Skin of body (tissue), 2 donors: ENCODE results near the gene ECEL1. TPM values are rescaled to one million over a fixed set of nuclear protein-coding genes. Genes with fewer than 3 reads are reported as not detected.
"Not testable (repeated sequence)": the region's sequence is repeated elsewhere in the genome, so short reads cannot be mapped to it uniquely, and the experiment has no call there.

Source experiments
- DNase-seq: peaks from one replicate; lab custom pipeline; 2025; lab: John Stamatoyannopoulos, UW
- total RNA-seq: library from RNA; depleted of rRNA; stranded (reverse); fragments of >200 nt; gene quantifications from one replicate; pipeline ENCODE4 v1.2.3, GENCODE V29; 2014

ECEL1 gene
- total RNA-seq, 1 donor from 2014 or later, result 0.30 TPM

DNA sequence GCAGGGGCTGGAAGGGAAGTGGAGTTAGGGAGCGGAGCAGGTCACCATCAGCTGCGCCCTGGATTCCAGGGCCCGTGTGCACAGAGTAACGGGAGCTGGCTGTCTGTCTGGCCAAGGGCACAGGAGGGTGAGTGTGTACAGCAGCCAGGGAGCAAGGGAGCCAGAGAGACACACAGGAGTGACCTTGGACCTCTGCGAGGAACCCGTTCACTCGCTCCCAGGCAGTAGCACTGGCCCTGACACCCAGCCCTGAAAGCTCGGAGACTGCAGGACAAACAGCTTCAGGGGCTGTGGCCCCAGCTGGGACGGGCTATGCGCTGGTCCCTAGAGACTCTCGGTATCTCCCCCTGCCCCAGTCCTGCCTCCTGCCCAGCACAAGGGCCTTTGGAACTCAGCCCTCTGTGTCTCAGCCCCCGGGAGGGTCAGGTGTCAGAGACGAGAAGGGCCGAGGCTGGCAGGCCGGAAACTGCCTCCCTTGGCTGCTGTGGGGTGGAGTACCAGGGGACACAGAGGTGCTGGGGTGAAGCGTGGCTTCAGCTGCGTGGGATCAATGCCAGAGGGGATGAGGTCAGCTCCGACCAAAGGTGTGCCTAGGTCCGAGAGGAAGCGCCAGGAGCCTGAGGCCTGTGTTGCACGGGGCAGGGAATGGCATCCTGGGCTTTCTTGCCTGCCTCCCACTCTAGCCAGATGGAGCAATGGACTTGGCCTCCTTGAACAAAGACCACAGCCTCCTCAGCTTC, 43.8 kb downstream of the ECEL1 start:
- DNase-seq, result not testable (repeated sequence)

DNA sequence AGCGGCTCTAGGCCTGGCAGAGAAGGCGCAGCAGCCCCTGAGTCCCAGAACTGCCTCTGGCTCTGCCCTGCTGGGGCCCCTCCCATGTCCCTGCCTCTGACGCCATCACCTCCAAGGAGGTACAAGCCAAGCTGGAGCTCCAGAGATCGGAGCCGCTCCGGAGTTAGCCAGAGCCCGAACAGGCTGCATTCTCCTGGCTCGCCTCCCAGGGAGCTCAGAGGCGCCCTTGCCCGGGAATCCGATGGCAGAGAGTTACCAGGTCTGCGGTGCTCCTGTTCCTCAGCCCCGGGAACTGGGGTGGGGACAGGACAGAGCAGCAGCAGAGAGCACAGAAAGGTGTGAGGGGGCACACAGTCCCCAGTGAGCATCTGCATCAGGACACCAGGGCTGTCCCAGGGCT, 44.6 kb downstream of the ECEL1 start:
- not testable (repeated sequence) for DNase-seq

DNA sequence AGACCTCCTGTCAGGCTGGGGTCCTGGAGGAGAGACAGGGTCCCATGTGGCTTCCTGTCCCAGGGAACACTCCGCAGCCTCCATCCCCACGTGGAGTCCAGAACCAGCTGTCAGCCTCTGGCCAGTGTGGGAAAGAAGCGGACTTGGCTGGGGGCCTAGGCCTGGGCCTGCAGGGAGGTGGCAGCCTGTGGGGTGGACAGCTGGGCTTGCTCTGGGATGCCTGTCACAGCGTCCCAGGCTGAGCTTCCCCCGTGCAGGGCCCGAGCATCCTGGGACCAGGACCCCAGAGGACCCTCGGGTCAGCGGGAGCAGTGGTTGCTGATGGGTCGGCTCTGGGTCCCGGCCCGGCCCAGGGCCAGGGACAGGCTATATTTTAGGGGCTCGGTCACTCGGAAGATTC, 45.2 kb downstream of the ECEL1 start:
- not testable (repeated sequence) for DNase-seq

DNA sequence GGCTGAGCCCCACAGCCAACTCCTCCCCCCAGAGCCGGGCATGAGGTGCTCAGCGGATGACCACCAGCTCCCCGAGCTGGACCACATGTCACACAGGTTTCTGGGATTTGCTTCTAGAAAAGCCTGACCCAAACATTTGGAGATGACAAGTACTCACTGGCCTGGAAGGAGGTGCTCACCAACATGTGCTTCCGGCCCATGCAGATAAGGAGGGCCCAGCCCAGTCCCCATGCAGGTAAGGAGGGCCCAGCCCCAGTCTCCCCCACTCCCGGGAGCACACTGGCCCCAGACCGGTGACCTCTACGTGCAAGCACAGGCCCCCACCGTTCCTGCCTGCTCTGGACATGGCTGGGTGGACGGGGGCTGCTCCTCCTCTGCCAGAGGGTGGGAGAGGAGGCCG, 45.7 kb downstream of the ECEL1 start:
- not testable (repeated sequence) for DNase-seq

DNA sequence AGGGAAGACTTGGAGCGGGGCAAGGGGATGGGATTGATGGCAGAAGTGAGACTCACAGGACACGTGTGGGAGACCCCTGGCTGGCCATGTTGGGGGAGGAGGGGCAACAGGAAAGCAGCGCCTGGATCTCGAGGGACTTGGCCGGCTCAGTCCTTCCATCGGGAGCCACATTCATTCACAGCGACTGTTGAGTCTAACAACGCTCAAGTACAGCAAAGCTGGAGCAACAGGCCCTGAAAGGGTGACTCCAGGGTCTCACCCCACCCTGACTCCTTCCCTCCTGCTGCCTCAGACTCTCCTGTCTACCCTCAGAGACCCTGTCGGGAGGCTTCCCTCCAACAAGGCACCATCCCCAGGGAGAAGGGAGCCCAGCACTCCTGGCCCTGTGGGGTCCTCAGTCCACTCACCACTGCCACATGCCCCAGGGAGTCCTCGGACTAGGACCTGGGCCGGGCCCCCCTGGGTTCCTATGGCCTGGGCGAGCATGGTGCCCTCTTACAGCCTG, 46.4 kb downstream of the ECEL1 start:
- no peak for DNase-seq

DNA sequence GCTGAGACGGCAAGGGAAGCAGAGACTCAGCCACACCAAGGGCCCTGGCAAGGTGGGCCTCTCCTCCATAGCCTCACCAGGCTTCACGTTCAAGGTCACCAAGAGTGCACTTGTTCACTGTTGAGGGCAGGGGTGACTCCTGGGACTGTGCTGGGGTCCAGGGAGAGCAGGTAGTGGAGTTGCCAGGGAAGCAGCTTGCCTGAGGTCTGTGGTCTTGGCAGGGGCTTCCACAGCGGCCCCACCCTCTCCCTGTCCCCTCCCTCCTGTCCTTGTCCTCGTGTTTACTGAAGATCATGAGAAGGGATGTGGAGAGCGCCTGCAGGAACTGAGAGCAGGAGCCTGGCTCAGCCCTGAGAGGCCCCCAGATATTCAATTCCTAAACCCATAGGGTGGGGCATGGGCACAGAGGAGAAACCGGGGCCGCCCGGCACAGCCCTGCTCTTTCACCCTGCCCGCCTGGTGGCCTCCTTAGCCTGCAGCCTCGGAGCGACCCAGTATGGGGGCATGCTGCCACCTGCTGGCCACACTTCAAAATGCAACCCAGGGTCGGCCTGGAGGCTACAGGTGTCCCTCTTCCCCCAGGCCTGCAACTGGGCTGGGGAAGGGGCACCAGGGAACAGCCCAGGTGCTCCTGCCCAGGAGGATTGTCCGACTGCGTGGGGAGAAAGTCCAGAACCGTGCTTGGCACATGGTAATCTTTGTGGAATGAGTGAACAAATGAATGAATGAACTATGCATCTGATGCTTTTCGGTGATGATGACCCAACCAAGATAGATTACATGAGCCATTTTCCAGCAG, 47.2 kb downstream of the ECEL1 start:
- DNase-seq, result peak; percentile 42

DNA sequence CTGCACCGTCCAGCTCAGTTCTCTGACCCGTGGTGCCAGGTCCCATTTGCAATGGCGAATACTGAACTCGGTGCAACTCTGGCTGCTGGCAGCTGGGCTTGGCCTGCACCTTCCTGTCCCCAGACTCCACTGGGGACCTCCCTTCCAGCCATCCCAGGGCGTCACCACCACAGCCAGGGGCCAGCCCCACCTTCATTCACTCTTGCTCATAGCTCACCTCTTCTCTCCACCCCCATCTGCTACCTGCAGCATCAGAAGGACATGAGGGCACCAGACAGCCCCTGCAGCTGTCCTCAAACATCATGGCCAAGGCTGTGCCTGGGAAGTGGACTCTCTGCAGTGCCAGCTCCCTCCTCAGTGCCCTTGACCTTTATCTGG, 47.9 kb downstream of the ECEL1 start:
- DNase-seq, result no peak

DNA sequence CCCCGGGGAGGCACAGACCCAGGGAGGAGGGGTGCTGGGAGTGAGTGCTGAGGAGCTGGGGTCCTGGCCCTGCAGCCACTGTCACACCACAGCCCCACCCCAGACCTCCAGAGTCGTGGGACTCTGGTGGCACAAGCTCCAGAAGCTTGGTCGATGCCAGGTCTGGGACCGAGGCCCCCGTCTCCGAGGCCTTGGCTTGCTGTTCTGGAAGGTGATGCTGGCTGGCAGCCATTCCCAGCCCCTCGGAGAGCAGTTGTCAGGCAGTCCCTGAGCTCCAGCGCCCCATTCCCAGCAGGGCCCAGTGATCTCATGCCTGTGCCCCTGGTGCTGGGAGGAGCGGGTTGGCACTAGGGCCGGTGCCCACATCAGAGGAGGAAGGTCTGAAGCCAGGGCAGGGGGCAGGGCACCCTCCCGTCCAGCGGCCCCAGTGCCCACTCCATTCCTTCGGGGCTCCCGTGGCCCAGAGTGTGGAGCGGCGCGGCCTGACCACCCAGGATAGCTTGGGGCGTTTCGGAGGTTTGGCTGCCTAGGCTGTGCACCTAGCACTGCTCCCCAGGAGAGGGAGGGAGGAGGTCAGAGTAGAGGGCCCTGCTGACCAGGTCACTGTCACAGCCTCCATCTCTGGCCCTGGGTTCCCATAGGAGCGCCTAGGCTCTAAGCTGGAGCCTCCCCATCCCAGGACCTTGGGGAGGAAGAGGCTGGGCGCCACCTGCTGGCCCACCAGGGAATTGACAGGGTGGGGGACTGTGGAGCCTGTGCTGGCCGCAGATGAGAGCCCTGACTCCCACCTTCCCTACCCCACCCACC, 48.5 kb downstream of the ECEL1 start:
- no peak for DNase-seq

DNA sequence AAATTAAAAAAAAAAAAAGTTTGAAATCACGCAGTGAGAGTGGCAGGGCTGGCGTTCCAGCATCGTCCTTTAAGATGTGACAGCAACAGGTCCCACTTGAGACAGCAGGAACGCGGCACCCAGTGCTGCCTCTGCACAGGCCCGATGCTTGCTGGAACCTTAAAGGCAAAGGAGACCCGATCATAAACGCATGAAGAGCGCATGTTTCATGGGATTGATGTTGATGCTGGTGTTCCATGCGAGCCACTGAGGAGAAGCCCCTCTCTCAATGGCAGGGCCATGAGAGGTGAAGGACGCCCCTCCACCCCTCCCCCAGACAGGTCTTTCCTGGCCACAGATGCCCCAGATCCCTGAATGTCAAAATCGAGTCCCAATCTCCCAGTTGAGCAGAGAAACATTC, 49.5 kb downstream of the ECEL1 start:
- no peak for DNase-seq

DNA sequence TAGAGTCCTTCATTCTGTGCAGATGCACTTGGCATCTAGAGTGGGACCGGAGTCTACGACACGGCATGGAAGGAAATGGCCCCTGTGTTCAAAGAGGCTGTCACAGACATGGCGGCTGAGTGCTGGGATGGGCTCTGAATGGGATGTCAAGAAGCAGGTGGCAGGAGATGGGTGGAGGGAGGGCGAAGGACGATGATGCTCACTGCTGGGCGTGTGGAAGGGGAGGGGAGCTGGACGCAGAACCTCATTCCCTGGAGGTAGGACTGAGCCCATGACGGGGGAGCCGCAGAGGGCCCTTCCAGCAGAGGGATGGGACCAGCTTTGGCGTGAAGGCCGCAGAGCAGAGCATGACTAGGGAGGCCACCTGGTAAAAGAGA, 50.5 kb downstream of the ECEL1 start:
- DNase-seq, result no peak

DNA sequence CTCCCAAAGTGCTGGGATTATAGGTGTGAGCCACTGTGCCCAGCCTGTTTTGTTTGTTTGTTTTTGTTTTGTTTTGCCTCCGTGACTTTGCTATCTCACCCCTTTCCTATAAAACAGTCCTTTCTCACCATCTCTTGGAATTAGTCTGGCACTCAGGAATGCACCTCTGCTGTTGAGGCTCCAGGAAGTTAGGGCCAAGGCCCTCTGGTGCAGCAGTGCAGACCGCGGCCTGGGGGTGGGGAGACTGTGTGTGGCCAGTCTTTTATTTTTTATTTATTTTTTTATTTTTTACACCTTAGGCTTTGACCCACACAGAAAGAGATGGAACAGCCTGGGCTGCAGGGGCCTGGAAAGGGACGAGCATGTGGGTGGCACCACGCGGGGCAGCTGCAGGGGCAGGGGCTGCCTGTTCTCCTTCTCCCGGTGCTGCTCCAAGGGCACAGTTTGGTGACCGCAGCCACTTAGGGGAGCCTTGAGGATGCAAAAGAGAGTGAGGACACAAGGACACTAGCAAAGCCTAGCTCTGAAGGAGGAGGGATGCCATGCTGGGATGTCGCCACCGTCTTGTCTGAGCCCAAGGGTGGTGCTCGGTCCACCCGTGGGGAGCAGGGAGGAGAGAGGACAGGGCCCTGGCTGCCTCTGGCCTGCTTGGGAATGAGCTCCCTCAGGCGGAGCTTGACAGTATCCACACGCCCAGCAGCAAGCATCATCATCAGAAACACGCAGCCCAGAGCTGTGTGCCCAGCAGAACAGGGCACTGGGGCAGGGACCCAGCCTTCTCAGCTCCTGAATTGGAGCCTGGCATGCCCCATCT, 51.0 kb downstream of the ECEL1 start:
- no peak for DNase-seq

DNA sequence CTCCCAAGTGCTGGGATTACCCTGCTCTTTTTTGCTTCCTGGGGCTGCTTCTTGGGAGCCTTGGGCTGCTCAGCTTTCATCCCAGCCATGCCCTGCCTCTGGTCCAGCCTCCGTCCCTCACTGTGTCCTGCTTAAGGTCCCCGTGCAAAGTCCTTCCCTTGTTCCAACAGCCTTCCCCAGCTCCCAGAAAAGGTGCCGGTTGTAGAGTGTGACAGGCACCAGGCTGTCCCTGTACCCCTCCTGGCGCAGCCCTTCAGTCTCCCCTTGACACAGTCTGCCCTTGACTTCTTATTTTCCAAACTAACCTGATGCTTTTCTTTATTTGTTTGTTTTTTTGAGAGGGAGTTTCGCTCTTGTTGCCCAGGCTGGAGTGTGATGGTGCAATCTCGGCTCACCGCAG, 51.8 kb downstream of the ECEL1 start:
- DNase-seq, result no peak

DNA sequence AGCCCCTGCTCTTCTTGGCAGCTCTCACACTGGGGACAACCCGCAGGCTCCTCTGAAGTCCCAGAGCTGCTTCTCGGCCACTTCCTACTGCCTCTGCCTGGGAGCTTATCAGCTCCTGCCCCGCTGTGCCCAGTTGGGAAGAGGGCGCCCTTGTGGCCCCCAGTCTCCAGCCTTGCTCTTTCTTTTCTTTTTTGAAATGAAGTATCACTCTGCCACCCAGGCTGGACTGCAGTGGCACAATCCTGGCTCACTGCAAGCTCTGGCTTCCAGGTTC, 52.3 kb downstream of the ECEL1 start:
- DNase-seq, result no peak

DNA sequence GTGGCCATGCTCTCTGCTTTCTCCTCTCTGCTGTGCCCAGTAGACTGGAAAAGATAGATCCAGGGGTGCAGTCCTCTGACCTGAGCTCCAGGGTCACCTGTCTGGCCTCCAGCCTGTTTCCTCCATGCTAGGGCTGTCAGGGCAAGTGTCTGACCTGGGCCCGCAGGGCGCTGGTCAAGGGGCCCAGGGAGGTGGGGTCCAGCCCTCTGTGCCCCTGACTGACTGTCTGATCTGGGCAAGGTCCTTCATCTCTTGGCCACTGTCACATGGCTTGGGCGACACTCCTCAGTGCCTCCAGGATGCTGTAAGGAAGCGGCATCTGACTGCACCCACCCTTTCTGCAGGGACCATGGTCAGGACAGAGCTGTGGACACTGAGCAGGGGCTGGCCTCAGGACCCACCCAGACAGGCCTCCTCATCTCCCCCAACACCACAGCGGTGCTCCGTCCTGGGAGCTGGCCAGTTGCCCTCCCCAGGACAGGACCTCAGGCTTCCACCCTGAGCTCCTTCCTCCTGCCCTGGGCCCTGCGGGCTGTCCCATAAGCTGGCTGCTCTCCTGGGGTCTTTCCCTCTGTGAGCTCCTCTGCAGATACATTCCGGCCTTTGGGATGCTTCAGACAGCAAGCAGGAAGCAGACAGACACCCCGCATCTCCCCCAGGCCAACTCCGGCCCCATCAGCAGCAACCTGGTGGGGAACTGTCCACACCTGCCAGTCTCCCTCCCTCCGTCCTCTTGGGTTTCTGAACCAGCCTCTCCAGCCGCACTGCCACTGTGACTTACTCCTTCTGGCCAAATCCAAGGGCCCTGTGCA, 52.9 kb downstream of the ECEL1 start:
- DNase-seq, result no peak

DNA sequence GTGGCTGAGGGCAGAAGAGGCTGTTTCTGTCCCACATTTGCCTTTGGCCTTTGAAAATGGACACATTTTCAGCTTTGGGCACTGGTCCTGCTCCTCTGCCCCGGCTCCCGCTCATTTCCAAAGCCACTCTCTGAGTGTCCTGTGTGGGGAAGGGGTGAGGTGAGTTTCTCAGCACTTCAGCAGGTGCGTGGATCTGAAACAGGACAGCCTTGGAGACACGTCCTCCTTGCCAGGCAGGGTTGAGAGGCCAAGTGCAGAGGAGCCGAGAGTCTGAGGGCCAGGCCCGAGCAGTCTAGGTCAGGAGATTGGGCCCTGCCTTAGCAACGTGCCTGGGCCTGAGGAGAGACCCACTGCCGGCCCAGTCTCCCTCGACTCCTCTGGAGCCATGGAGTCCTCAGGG, 53.5 kb downstream of the ECEL1 start:
- DNase-seq, result no peak

DNA sequence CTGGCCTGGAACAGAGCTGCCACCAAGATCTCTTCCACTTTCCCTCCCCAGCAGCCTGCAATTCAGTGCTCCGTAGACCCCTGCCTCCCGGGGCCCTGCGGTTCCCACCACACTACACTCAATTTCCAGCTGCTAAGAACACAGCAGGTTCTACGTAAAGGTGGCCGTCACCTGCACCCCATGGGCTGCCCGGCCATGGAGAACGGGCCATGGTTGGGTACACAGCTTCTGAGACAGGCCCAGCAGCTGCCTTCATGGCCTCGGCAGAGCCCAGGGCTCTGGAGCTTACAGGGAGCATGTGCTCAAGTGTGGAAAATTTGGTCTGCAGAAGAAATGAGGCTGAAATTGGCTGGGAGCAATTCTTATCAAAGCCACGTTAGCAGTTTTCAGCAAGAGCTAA, 54.0 kb downstream of the ECEL1 start:
- DNase-seq, result not testable (repeated sequence)

DNA sequence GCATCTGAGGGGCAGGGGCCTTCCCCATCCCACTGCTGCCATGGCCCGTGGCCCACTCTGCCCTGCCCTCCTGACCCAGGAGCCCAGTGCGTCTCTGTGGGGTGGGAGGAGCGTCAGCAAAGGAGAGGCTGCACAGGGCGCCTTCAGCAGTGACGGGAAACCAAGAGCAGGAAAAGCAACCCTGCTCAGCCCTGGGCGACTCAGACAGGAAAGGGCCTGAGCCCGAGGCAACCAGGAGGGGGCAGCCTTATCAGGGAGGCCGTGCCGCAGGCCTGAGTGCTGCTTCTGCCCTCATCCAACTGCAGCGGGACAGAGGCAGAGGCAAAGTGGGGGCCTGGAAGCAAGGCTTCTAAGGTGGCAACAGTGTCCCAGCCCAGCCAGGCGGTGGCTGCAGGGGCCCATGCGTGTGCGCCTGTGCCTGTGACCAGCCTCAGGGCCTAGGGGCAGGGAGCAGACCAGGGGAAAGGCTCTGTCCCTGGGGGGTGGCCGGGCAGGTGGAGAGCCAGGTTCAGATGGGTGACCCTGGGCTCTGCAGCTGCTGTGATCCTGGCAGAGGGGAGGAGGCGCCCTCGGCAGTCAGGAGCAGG, 54.9 kb downstream of the ECEL1 start:
- DNase-seq, result no peak

DNA sequence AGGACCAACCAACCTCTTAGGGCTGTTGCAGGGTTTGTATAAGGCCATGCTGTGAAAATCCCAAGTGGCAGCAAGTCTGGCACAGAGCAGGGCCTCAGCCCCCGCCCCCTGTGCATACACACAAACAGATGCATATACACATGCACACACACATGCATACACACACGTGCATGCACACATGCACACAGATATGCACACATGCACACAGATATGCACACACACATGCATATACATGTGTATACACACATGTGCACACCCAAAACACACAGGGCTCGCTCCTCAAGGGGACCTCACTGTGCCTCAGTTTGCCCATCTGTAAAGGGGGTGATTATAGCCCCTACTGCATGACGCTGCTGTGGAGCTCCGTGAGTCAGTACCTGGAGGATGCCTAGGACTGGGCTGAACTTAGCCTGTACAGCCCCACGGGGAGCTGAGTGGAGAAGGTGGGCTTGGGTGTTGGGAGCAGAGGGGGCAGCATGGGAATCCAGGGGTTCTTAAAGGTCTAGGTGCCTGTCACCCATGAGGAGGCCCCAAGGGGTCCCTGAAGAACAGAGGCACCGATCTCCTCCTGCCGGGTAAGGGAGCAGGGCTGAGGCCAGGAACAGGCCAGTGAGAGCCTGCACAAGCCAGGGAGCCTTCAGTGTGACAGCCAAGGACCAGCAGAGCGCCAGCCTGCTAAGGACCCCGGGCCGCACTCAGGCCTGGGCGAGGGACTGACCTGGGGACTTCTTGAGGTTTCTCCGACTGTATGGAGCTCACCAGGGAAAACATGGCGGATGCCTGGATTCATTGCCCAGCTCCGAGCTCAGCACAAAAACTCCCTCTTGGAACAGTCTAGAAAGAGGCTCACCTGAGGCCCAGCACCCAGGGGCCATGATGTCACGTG, 55.7 kb downstream of the ECEL1 start:
- no peak for DNase-seq
